Bronchial epithelial cell (primary cell): Measurements from ENCODE around the gene TSPAN19. TPM values are rescaled to one million over a fixed set of nuclear protein-coding genes. Genes with fewer than 3 reads are reported as not detected.

Experiments used
- DNase-seq: peaks from one replicate; pipeline ENCODE4 v3.0.0-alpha.2; 2010; ENCODE audit warnings: low read depth
- FAIRE-seq: peaks from 2 replicates; lab custom pipeline; 2011; peaks lifted over from hg19 to GRCh38; lab: Jason Lieb, UNC
- H3K27me3 ChIP-seq: 2 replicates; pipeline ENCODE4 v1.5.1; 2011; ENCODE audit warnings: low read length; ENCODE audit not compliant: control insufficient read depth, insufficient read depth
- H3K36me3 ChIP-seq: 2 replicates; pipeline ENCODE4 v1.5.1; 2011; ENCODE audit warnings: low read length; ENCODE audit not compliant: control insufficient read depth, insufficient read depth
- H3K4me3 ChIP-seq: 2 replicates; pipeline ENCODE4 v1.5.1; 2011; ENCODE audit warnings: mild to moderate bottlenecking, low read depth, low read length, control low read depth
- total RNA-seq: library from RNA; depleted of rRNA; stranded (reverse); fragments of >200 nt; gene quantifications from 2 replicates; pipeline ENCODE4 v1.2.1, GENCODE V29; 2014
- TF ChIP-seq, protein P1 (sequence below): IDR thresholded peaks from 2 replicates; pipeline ENCODE4 v1.5.1; 2011; ENCODE audit warnings: mild to moderate bottlenecking, moderate library complexity, low read length, control low read depth, inconsistent platforms; ENCODE audit not compliant: insufficient read depth, severe bottlenecking

TSPAN19 gene
- total RNA-seq, 1 donor from 2014 or later, result under 0.01 TPM

DNA sequence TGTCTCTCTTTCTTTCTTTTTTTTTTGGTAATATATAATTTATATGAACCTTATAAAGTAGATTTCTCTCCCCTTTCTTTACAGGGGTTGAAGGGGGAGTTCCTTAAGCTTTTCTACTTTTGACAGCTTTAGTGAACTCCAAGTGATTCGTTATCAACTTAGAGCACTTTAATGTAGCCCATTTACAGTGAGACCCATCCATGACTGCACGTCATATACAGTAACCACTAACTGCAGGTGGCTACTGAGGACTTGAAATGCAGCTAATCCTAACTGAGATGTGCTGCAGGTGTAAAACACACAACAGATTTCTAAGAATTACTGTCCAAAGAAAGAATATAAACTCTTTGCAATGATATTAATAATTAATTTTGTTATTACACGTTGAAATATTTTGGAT, 656 bp upstream of the TSPAN19 start:
- no peaks in the 10 kb centered on the region for H3K27me3 ChIP-seq
- no peaks in the 10 kb centered on the region for H3K36me3 ChIP-seq
- peak overlapping the region; percentile 59 for H3K4me3 ChIP-seq
- FAIRE-seq (no peak), DNase-seq (no peak)
- TF ChIP-seq, protein P1, sequence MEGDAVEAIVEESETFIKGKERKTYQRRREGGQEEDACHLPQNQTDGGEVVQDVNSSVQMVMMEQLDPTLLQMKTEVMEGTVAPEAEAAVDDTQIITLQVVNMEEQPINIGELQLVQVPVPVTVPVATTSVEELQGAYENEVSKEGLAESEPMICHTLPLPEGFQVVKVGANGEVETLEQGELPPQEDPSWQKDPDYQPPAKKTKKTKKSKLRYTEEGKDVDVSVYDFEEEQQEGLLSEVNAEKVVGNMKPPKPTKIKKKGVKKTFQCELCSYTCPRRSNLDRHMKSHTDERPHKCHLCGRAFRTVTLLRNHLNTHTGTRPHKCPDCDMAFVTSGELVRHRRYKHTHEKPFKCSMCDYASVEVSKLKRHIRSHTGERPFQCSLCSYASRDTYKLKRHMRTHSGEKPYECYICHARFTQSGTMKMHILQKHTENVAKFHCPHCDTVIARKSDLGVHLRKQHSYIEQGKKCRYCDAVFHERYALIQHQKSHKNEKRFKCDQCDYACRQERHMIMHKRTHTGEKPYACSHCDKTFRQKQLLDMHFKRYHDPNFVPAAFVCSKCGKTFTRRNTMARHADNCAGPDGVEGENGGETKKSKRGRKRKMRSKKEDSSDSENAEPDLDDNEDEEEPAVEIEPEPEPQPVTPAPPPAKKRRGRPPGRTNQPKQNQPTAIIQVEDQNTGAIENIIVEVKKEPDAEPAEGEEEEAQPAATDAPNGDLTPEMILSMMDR, result no peak

- Histone ChIP-seq H3K27me3 (peaks cover 1% of the 10 kb centered on the region), H3K36me3 (no peaks in the 10 kb centered on the region), H3K4me3 (no peak overlapping the region)
- DNase-seq, result peak; percentile 44
- TF ChIP-seq, protein P1, result no peak
- FAIRE-seq, result no peak
Measured at GRCh38 chr12:85029456-85029855, 6.6 kb downstream of the TSPAN19 start.

GRCh38 chr12:85018098-85018497, 18.0 kb downstream of the TSPAN19 start:
- DNase-seq (no peak), FAIRE-seq (no peak)

GRCh38 chr12:85017618-85018017, 18.5 kb downstream of the TSPAN19 start:
- TF ChIP-seq, protein P1, result no peak
- no peak for DNase-seq
- H3K4me3 ChIP-seq, result no peak overlapping the region
- no peaks in the 10 kb centered on the region for H3K36me3 ChIP-seq
- no peaks in the 10 kb centered on the region for H3K27me3 ChIP-seq
- no peak for FAIRE-seq

More at GRCh38 chr12:85018098-85018497, 18.0 kb downstream of the TSPAN19 start:
- no peak overlapping the region for H3K4me3 ChIP-seq
- H3K27me3 ChIP-seq, result no peaks in the 10 kb centered on the region
- TF ChIP-seq, protein P1, result no peak
- H3K36me3 ChIP-seq, result no peaks in the 10 kb centered on the region

DNA sequence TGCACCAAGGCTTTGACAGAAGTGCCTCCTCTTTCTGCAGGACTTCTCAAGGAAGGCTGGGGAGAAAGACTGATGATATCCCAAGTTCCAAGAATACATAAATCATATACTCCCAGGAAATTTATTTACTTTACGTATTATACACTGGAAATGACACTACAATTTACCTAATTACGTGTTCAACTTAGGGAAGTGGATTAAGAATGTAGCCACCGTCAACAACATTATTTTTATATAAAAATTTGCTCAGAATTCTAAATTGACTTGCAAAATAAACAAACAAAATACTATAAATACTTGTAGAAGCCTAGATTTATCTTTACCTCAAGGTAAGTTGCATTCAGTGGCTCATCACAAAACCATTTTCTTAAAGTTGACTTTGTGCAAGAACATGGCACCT, 18.9 kb downstream of the TSPAN19 start:
- DNase-seq (no peak), FAIRE-seq (no peak)
- Histone ChIP-seq H3K36me3 (no peaks in the 10 kb centered on the region), H3K27me3 (no peaks in the 10 kb centered on the region), H3K4me3 (no peak overlapping the region)
- TF ChIP-seq, protein P1, result no peak

DNA sequence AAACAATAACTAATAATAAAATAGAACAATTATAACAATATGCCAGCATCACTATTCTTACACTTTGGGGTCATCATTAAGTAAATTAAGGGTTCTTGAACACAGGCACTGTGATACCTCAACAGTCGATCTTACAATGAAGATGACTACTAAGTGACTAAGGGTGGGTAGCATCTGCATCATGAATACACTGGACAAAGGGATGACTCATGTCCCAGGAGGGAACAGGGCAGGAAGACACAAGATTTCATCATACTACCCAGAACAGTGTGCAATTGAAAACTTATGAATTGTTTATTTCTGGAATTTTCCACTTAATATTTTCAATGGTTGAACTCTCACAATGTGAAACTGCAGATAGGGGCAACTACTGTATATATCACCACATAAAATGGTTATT, 19.7 kb downstream of the TSPAN19 start:
- no peak overlapping the region for H3K4me3 ChIP-seq
- no peaks in the 10 kb centered on the region for H3K27me3 ChIP-seq
- peak; percentile 97 for DNase-seq
- TF ChIP-seq, protein P1, result no peak
- no peaks in the 10 kb centered on the region for H3K36me3 ChIP-seq
- FAIRE-seq, result no peak
